Bronchial epithelial cell (primary cell): ENCODE measurements around the gene ABO. TPM values are rescaled to one million over a fixed set of nuclear protein-coding genes. Genes with fewer than 3 reads are reported as not detected.
A peak's percentile ranks its signal among the peaks of the same experiment; 100 is the strongest.
"Not testable (repeated sequence)": the region's sequence is repeated elsewhere in the genome, so short reads cannot be mapped to it uniquely, and the experiment has no call there.

Experiments used
- DNase-seq: peaks from one replicate; pipeline ENCODE4 v3.0.0-alpha.2; 2010; ENCODE audit warnings: low read depth
- FAIRE-seq: peaks from 2 replicates; lab custom pipeline; 2011; peaks lifted over from hg19 to GRCh38; lab: Jason Lieb, UNC
- H3K27me3 ChIP-seq: 2 replicates; pipeline ENCODE4 v1.5.1; 2011; ENCODE audit warnings: low read length; ENCODE audit not compliant: control insufficient read depth, insufficient read depth
- H3K36me3 ChIP-seq: 2 replicates; pipeline ENCODE4 v1.5.1; 2011; ENCODE audit warnings: low read length; ENCODE audit not compliant: control insufficient read depth, insufficient read depth
- H3K4me3 ChIP-seq: 2 replicates; pipeline ENCODE4 v1.5.1; 2011; ENCODE audit warnings: mild to moderate bottlenecking, low read depth, low read length, control low read depth
- total RNA-seq: library from RNA; depleted of rRNA; stranded (reverse); fragments of >200 nt; gene quantifications from 2 replicates; pipeline ENCODE4 v1.2.1, GENCODE V29; 2014
- TF ChIP-seq, protein P1 (sequence below): IDR thresholded peaks from 2 replicates; pipeline ENCODE4 v1.5.1; 2011; ENCODE audit warnings: mild to moderate bottlenecking, moderate library complexity, low read length, control low read depth, inconsistent platforms; ENCODE audit not compliant: insufficient read depth, severe bottlenecking

ABO gene
- total RNA-seq, 1 donor from 2014 or later: 1.8 TPM

DNA sequence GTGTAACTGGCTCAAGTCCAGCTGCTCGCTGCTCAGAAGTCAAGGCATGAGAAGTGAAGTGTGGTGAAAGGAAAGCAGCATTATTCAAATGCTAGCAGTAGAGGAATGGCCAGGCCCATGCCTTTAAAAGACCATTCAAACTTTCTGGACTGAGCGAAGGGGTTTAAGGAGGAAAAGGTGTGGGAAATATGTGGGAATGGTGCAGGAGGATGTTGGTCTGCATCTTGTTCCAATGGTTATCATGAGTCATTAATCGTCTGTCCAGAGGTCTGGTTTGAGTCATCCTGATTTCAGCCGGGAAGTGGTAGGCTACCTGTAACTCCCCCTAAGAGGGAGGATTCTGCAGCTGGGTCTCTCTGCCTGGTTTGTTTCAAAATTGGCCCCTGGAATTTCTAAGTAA lies 60.7 kb downstream of the ABO start:
- not testable (repeated sequence) for H3K27me3 ChIP-seq, FAIRE-seq, H3K36me3 ChIP-seq, H3K4me3 ChIP-seq
- DNase-seq: peak; percentile 71

DNA sequence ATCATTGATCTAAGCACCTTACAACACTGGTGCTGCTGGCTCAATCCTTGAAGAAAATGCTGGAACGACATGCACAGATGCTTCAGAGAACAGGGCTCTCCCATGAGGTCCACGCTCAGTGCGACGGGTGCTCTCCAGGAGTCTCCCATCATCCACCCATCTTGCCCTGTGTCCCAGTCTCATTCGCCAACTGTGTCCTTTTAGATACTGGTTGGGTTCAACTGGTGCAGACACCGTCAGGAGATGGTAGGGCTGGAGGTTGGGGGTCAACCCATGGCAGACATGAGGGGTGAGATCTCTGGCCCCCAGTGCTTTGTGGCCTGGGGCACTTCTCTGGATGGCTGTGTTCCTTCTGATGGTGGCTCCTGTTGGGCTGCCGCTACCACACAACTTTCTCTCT lies 64.4 kb downstream of the ABO start:
- FAIRE-seq (peak; percentile 77), DNase-seq (no peak)
- H3K36me3 ChIP-seq: no peaks in the 10 kb centered on the region
- H3K27me3 ChIP-seq: no peaks in the 10 kb centered on the region
- TF ChIP-seq, protein P1, sequence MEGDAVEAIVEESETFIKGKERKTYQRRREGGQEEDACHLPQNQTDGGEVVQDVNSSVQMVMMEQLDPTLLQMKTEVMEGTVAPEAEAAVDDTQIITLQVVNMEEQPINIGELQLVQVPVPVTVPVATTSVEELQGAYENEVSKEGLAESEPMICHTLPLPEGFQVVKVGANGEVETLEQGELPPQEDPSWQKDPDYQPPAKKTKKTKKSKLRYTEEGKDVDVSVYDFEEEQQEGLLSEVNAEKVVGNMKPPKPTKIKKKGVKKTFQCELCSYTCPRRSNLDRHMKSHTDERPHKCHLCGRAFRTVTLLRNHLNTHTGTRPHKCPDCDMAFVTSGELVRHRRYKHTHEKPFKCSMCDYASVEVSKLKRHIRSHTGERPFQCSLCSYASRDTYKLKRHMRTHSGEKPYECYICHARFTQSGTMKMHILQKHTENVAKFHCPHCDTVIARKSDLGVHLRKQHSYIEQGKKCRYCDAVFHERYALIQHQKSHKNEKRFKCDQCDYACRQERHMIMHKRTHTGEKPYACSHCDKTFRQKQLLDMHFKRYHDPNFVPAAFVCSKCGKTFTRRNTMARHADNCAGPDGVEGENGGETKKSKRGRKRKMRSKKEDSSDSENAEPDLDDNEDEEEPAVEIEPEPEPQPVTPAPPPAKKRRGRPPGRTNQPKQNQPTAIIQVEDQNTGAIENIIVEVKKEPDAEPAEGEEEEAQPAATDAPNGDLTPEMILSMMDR: no peak
- H3K4me3 ChIP-seq: no peak overlapping the region

DNA sequence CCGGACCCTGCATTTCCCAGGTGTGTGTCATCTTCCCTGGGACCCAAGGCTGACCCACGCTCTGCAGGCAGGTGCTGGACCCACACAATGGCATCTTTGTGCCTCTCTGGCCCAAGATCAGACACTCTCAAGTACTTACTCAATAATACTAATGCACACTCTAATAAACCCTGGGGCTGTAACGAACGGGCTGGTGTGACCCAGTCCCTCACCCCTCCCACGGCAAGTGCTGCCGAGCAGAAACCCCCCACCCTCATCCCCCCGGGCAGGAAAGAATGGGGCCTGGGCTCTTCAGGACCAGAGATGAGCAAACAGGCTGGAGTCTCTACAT lies 64.8 kb downstream of the ABO start:
- TF ChIP-seq, protein P1: no peak
- H3K4me3 ChIP-seq: no peak overlapping the region
- FAIRE-seq (no peak), DNase-seq (no peak)
- no peaks in the 10 kb centered on the region for H3K36me3 ChIP-seq
- H3K27me3 ChIP-seq: no peaks in the 10 kb centered on the region

DNA sequence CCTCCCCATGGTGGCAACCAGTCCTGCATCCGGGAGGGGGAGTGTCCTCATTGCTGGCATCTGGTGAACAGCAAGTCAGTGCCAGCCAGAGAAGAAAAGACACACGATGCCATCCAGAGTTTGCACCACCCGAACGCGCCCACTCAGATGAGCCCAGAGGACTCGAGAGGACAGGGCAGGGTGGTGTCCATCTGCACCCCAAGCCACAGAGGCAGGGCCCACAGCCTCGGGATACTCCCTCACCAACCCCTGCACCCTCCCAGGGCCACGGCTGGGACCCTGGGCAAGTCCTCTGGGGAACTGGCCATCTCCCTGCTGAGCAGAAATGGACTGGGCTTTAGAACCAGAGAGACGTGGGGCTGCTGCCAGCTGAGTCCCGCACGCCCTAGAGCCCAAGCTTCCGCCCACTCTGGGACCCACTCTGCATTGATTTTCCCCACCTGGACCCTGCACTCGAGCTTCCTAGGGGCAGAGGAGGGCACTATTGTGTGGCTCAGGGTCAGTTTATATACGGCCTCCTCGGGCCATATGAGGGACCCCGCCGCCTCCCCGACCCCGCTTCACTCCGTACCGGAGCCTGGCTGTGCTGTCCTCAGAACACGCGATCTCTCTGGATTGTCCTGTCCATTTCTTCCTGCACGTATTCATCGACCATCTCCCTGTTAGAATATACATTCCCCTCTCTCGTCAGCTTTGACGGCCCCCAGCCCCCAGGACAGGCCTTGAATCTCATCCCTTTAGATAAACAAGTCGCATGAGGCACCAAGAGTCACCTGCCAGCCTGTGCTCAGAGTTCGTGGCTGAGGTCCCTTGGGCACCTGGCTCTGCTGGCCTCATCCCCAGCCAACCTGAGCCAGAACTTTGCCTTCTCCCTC lies 65.4 kb downstream of the ABO start:
- not testable (repeated sequence) for FAIRE-seq, DNase-seq

DNA sequence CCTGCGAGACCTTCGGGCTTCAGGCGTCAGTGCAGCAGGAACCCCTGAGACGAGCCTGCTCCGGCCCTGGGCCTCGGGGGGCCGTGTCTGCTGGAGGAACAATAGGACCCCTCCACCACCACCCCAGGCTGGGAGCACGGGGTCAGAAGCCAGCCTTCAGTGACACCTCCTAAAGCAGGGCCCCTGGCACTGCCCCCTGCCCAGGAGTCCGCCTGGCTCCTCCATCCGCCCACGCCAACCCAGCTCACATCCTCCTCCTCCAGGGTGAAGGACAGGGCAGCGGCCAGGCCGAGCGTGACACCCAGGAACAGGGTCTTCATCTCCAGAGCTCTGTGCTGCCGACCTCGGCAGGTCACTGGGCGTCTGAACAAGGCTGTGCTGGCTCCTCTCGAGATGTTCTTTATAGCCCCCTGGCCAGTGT lies 66.1 kb downstream of the ABO start, which contains the start of gene OBP2B:
TSS of gene OBP2B (minus strand) at position 371 of the 421 bp plus-strand sequence. CDS start at position 320, 51 bp downstream.
- DNase-seq: not testable (repeated sequence)

More for the DNA sequence above, 65.4 kb downstream of the ABO start:
- not testable (repeated sequence) for H3K36me3 ChIP-seq, H3K4me3 ChIP-seq, H3K27me3 ChIP-seq

DNA sequence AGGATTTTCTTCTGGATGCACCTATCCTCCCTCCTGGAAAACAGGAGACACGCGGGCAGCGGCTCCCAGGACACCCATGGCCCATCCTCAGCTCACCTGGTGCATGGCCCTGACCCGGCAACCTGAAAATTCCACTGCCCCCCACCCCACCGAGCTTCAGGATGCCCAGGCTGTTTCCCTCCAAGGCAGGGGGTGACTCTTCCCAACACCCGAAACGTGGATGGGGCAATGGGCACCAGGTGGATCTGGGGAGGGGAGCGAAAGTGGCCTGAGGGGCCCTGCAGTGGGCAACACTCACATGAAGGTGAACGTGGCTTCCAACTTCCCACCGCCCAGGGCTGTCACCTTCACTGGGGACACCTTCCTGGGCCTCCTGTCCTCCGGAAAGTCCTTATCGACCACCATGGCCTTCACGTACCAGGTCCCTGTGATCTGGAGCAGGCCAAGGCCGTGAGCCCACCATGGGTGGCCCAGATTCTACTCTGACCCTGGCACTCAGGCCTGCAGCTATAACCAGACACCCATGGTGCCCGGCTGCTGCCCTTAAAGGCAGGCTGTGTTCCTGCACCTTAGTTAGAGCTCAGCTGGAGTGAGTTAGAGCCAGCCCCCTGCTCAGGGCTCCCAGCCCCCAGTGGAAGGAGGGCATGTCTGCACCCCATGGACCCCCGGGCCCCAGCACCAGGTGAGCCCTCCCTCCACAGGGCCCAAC lies 66.7 kb downstream of the ABO start:
- not testable (repeated sequence) for FAIRE-seq, H3K4me3 ChIP-seq, H3K36me3 ChIP-seq, DNase-seq, H3K27me3 ChIP-seq

More for the DNA sequence above, 66.1 kb downstream of the ABO start, which contains the start of gene OBP2B:
- H3K36me3 ChIP-seq, H3K27me3 ChIP-seq, H3K4me3 ChIP-seq: not testable (repeated sequence)
- FAIRE-seq: peak; percentile 76

DNA sequence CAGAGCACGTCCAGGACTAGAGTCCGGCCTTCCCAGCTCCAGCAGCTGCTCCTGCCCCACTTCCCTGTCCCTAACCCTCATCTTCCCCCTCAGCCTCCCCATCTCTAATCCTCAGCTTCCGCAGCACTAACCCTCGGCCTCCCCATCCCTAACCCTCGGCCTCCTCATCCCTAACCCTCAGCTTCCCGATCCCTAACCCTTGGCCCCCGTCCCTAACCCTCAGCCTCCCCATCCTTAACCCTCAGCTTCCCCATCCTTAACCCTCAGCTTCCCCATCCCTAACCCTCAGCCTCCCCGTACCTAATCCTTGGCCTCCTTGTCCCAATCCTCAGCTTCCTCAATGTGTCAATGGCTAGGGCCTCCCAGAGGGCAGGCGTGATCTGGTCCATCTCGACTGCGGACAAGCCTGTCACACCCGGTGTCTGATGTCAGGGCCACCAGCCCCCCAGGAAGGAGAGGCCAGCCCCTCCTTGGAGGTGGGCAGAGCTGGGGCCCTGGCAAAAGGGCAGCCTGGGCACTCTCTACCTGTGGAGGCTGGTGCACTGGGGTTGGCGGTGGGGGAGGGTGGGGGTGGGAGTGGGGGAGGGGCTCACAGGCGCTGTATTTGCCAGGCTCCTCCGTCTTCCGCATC lies 67.3 kb downstream of the ABO start:
- Histone ChIP-seq H3K36me3 (no peaks in the 10 kb centered on the region), H3K4me3 (no peak overlapping the region), H3K27me3 (no peaks in the 10 kb centered on the region)
- TF ChIP-seq, protein P1: no peak
- DNase-seq (no peak), FAIRE-seq (no peak)
